ACC112 (cell line): ENCODE results near the gene BUD13.

Source experiments
- H2AFZ ChIP-seq: fragments of 200-600 bp; sonication (generic); one replicate; pipeline ENCODE4 v1.6.0; 2017; ENCODE audit warnings: antibody characterized with exemption, low read length; ENCODE audit not compliant: unreplicated experiment
- H3K27ac ChIP-seq: fragments of 200-600 bp; sonication (generic); 2 replicates; pipeline ENCODE4 v1.5.1; 2014; ENCODE audit warnings: low read depth, mild to moderate bottlenecking, antibody characterized with exemption, low read length, moderate library complexity
- H3K27me3 ChIP-seq: fragments of 200-600 bp; sonication (generic); 2 replicates; pipeline ENCODE4 v1.6.1; 2014; ENCODE audit warnings: mild to moderate bottlenecking, antibody characterized with exemption, low read length, moderate library complexity, mixed read lengths; ENCODE audit not compliant: insufficient read depth
- H3K36me3 ChIP-seq: fragments of 200-600 bp; sonication (generic); 2 replicates; pipeline ENCODE4 v1.6.1; 2016; ENCODE audit warnings: mild to moderate bottlenecking, antibody characterized with exemption, low read length, moderate library complexity, mixed read lengths; ENCODE audit not compliant: insufficient read depth
- H3K4me1 ChIP-seq: fragments of 200-600 bp; sonication (generic); one replicate; pipeline ENCODE4 v1.6.1; 2016; ENCODE audit warnings: low read length, mixed read lengths; ENCODE audit not compliant: insufficient read depth, unreplicated experiment, control insufficient read depth
- H3K4me3 ChIP-seq: fragments of 200-600 bp; sonication (generic); 2 replicates; pipeline ENCODE4 v1.5.1; 2014; ENCODE audit warnings: mild to moderate bottlenecking, low read depth, low read length
- H3K79me2 ChIP-seq: fragments of 200-600 bp; sonication (generic); one replicate; pipeline ENCODE4 v1.6.0; 2016; ENCODE audit warnings: low read length; ENCODE audit not compliant: control insufficient read depth, unreplicated experiment, insufficient read depth

BUD13 gene

GRCh38 chr11:116772443-116773202, at the start of gene BUD13:
Gene BUD13, minus strand, starts transcription at chr11:116772987. Its CDS starts 23 bp downstream, at chr11:116772964.
- no peaks in the 10 kb centered on the region for H3K27me3 ChIP-seq
- H3K27ac ChIP-seq: peak within 1 kb of the TSS; percentile 89
- peak within 1 kb of the TSS; percentile 93 for H2AFZ ChIP-seq
- H3K79me2 ChIP-seq: peaks cover 25% of the 10 kb centered on the region
- H3K36me3 ChIP-seq: peaks cover 7% of the 10 kb centered on the region; the same call in 1 of the 2 replicates
- peak within 1 kb of the TSS; percentile 92 for H3K4me3 ChIP-seq
- H3K4me1 ChIP-seq: peaks cover 19% of the 10 kb centered on the region

- Histone ChIP-seq H3K4me3 (no peak overlapping the region), H3K27me3 (no peaks in the 10 kb centered on the region), H3K27ac (no peak overlapping the region), H2AFZ (no peak overlapping the region), H3K4me1 (no peaks in the 10 kb centered on the region), H3K79me2 (no peaks in the 10 kb centered on the region), H3K36me3 (no peaks in the 10 kb centered on the region)
Measured at GRCh38 chr11:116822575-116822974, 49.8 kb upstream of the BUD13 start.

GRCh38 chr11:116821050-116821918, 48.5 kb upstream of the BUD13 start:
- no peaks in the 10 kb centered on the region for H3K4me1 ChIP-seq
- no peak overlapping the region for H3K4me3 ChIP-seq
- no peak overlapping the region for H2AFZ ChIP-seq
- no peaks in the 10 kb centered on the region for H3K79me2 ChIP-seq
- H3K36me3 ChIP-seq: no peaks in the 10 kb centered on the region
- H3K27ac ChIP-seq: no peak overlapping the region
- no peaks in the 10 kb centered on the region for H3K27me3 ChIP-seq

- peaks cover 2% of the 10 kb centered on the region for H3K4me1 ChIP-seq
- no peak overlapping the region for H3K27ac ChIP-seq
- H2AFZ ChIP-seq: no peak overlapping the region
- H3K36me3 ChIP-seq: no peaks in the 10 kb centered on the region
- no peaks in the 10 kb centered on the region for H3K79me2 ChIP-seq
- no peak overlapping the region for H3K4me3 ChIP-seq
- H3K27me3 ChIP-seq: no peaks in the 10 kb centered on the region
Measured at GRCh38 chr11:116819049-116819448, 46.3 kb upstream of the BUD13 start.

- Histone ChIP-seq H2AFZ (no peak overlapping the region), H3K4me1 (peaks cover 21% of the 10 kb centered on the region), H3K4me3 (no peak overlapping the region), H3K27ac (no peak overlapping the region), H3K36me3 (no peaks in the 10 kb centered on the region), H3K27me3 (no peaks in the 10 kb centered on the region), H3K79me2 (no peaks in the 10 kb centered on the region)
Measured at GRCh38 chr11:116814502-116814901, 41.7 kb upstream of the BUD13 start.

- peaks cover 24% of the 10 kb centered on the region for H3K4me1 ChIP-seq
- no peaks in the 10 kb centered on the region for H3K27me3 ChIP-seq
- H2AFZ ChIP-seq: no peak overlapping the region
- H3K27ac ChIP-seq: no peak overlapping the region
- H3K36me3 ChIP-seq: no peaks in the 10 kb centered on the region
- H3K4me3 ChIP-seq: no peak overlapping the region
- H3K79me2 ChIP-seq: no peaks in the 10 kb centered on the region
Measured at GRCh38 chr11:116813781-116814471, 41.1 kb upstream of the BUD13 start.

GRCh38 chr11:116813170-116813569, 40.4 kb upstream of the BUD13 start:
- Histone ChIP-seq H3K27me3 (no peaks in the 10 kb centered on the region), H3K4me1 (peaks cover 31% of the 10 kb centered on the region), H3K79me2 (no peaks in the 10 kb centered on the region), H3K36me3 (no peaks in the 10 kb centered on the region), H3K27ac (no peak overlapping the region), H2AFZ (no peak overlapping the region), H3K4me3 (no peak overlapping the region)

GRCh38 chr11:116812109-116812508, 39.3 kb upstream of the BUD13 start:
- no peaks in the 10 kb centered on the region for H3K79me2 ChIP-seq
- H3K4me3 ChIP-seq: no peak overlapping the region
- no peaks in the 10 kb centered on the region for H3K27me3 ChIP-seq
- H2AFZ ChIP-seq: no peak overlapping the region
- peaks cover 38% of the 10 kb centered on the region for H3K4me1 ChIP-seq
- no peak overlapping the region for H3K27ac ChIP-seq
- no peaks in the 10 kb centered on the region for H3K36me3 ChIP-seq

GRCh38 chr11:116811194-116811593, 38.4 kb upstream of the BUD13 start:
- H3K4me1 ChIP-seq: peaks cover 38% of the 10 kb centered on the region
- no peaks in the 10 kb centered on the region for H3K79me2 ChIP-seq
- no peak overlapping the region for H3K4me3 ChIP-seq
- H2AFZ ChIP-seq: no peak overlapping the region
- no peaks in the 10 kb centered on the region for H3K36me3 ChIP-seq
- H3K27ac ChIP-seq: peak overlapping the region; percentile 99; the same call in 1 of the 2 replicates
- no peaks in the 10 kb centered on the region for H3K27me3 ChIP-seq
